ENCODE measurements around the gene COLQ.

- no peak for TF ChIP-seq POLR2A (IDR thresholded peaks at IDR 0.05; ENCODE audit: low read depth, low read length)
- no peak for TF ChIP-seq TAF1 (IDR thresholded peaks at IDR 0.05; ENCODE audit: low read depth, low read length)
- TF ChIP-seq POLR2AphosphoS5 (IDR thresholded peaks at IDR 0.05; ENCODE audit: low read depth, low read length): no peak
- no peak for TF ChIP-seq PAX5 (IDR thresholded peaks at IDR 0.05; ENCODE audit: insufficient read depth, low read length, severe bottlenecking)
Observed at GRCh38 chr3:15436246-15436645, 85.3 kb downstream of the COLQ start.
